ENCODE measurements around the gene CWC25.

The CWC25 gene

DNA sequence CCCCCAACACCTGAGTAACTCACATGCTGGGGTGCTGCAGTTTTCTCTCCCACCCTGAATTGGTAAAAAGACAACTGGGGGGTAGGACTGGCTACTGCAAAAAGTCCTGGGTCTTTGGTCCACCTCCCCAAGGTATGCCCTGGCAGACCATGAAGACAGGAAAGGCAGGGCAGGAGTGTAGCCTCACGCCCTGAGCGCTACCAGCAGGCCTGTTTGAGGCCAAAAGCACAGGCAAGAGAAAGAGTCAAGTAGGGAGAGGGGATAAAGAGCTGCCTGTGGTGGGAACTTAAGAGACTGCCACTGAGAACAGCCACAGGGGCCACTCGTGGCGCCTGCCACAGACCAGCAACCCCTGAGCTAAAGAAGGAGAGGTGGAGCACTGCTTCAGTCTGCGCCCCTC, 58.8 kb downstream of the CWC25 start:
- no peaks in the 10 kb centered on the region for H3K9me3 ChIP-seq (ENCODE audit: insufficient read depth, low read length, severe bottlenecking)
- peaks cover 32% of the 10 kb centered on the region for H4K20me1 ChIP-seq (ENCODE audit: insufficient read depth, low read length)
- no peak overlapping the region for H3K4me2 ChIP-seq (ENCODE audit: insufficient read depth, low read length)
- H3K79me2 ChIP-seq (ENCODE audit: insufficient read depth, low read length), result no peaks in the 10 kb centered on the region
- TF ChIP-seq, protein P1, sequence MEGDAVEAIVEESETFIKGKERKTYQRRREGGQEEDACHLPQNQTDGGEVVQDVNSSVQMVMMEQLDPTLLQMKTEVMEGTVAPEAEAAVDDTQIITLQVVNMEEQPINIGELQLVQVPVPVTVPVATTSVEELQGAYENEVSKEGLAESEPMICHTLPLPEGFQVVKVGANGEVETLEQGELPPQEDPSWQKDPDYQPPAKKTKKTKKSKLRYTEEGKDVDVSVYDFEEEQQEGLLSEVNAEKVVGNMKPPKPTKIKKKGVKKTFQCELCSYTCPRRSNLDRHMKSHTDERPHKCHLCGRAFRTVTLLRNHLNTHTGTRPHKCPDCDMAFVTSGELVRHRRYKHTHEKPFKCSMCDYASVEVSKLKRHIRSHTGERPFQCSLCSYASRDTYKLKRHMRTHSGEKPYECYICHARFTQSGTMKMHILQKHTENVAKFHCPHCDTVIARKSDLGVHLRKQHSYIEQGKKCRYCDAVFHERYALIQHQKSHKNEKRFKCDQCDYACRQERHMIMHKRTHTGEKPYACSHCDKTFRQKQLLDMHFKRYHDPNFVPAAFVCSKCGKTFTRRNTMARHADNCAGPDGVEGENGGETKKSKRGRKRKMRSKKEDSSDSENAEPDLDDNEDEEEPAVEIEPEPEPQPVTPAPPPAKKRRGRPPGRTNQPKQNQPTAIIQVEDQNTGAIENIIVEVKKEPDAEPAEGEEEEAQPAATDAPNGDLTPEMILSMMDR (IDR thresholded peaks at IDR 0.05; ENCODE audit: borderline replicate concordance, extremely low read depth, low read length, poor library complexity, severe bottlenecking), result no peak
- no peak for TF ChIP-seq EZH2 (IDR thresholded peaks at IDR 0.05; ENCODE audit: borderline replicate concordance, low read depth, low read length, severe bottlenecking)
- no peaks in the 10 kb centered on the region for H3K4me1 ChIP-seq (ENCODE audit: insufficient read depth, low read length)
- no peak overlapping the region for H3K27ac ChIP-seq (ENCODE audit: low read length)
- H3K27me3 ChIP-seq (ENCODE audit: insufficient read depth, low read length, poor library complexity), result no peaks in the 10 kb centered on the region
- H2AFZ ChIP-seq (ENCODE audit: low read depth, low read length), result no peak overlapping the region
- H3K4me3 ChIP-seq (ENCODE audit: low read depth in 1 of 2, low read length in 2 of 2), result no peak overlapping the region
- H3K36me3 ChIP-seq (ENCODE audit: insufficient read depth, low read length), result peaks cover 93% of the 10 kb centered on the region
- ATAC-seq (ENCODE audit: insufficient read depth, low read depth) (no peak), DNase-seq (no peak)
- H3K9ac ChIP-seq (ENCODE audit: low read depth, low read length), result no peak overlapping the region

DNA sequence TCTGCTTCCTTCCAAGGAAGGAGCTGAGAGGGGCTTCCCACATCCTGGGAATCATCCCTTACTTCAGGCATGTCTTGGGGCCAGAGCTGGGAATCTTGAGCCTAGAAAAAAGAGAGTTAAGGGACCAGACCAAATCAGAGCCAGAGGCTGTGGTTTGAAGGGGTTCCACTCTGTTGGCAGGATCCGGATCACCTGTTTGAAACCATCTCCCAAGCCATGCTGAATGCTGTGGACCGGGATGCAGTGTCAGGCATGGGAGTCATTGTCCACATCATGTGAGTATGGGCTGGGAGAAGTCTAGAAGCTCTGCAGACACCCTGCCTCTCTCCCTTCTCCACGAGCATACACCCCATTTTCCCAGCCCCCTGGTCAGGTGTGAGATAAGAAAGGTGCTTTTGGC, 62.9 kb downstream of the CWC25 start:
- Histone ChIP-seq H3K9me3 (ENCODE audit: insufficient read depth, low read length, severe bottlenecking) (no peaks in the 10 kb centered on the region), H3K27me3 (ENCODE audit: insufficient read depth, low read length, poor library complexity) (no peaks in the 10 kb centered on the region), H3K36me3 (ENCODE audit: insufficient read depth, low read length) (peaks cover 90% of the 10 kb centered on the region), H3K79me2 (ENCODE audit: insufficient read depth, low read length) (peaks cover 2% of the 10 kb centered on the region; the same call in 1 of the 2 replicates), H3K4me3 (ENCODE audit: low read depth in 1 of 2, low read length in 2 of 2) (no peak overlapping the region), H2AFZ (ENCODE audit: low read depth, low read length) (no peak overlapping the region), H3K27ac (ENCODE audit: low read length) (no peak overlapping the region), H3K4me1 (ENCODE audit: insufficient read depth, low read length) (no peaks in the 10 kb centered on the region; the same call in 1 of the 2 replicates), H3K4me2 (ENCODE audit: insufficient read depth, low read length) (no peak overlapping the region), H4K20me1 (ENCODE audit: insufficient read depth, low read length) (peaks cover 28% of the 10 kb centered on the region; the same call in 1 of the 2 replicates), H3K9ac (ENCODE audit: low read depth, low read length) (no peak overlapping the region)
- TF ChIP-seq, protein P1 (IDR thresholded peaks at IDR 0.05; ENCODE audit: borderline replicate concordance, extremely low read depth, low read length, poor library complexity, severe bottlenecking), result no peak
- TF ChIP-seq EZH2 (IDR thresholded peaks at IDR 0.05; ENCODE audit: borderline replicate concordance, low read depth, low read length, severe bottlenecking), result no peak
- DNase-seq (no peak), ATAC-seq (ENCODE audit: insufficient read depth, low read depth) (no peak)

DNA sequence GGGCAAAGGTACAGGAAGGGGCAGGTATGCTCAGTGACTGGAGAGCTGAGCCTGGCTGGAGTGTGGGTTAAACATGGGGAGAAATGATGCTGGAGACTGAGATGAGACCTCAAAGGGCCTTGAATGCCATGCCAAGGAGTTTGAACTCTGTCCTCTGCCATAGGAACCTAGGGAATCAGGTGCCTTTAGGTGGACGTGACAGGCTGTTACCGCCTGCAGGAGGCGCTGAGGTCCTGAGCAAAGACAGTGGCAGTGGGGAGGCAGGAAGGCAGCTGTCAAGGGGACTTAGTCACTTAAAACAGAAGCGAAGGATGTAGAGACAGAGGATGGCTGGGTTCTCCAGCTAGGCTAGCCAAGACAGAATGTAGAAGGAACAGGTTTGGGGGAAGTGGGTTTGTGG, 63.5 kb downstream of the CWC25 start:
- no peak for TF ChIP-seq EZH2 (IDR thresholded peaks at IDR 0.05; ENCODE audit: borderline replicate concordance, low read depth, low read length, severe bottlenecking)
- TF ChIP-seq, protein P1 (IDR thresholded peaks at IDR 0.05; ENCODE audit: borderline replicate concordance, extremely low read depth, low read length, poor library complexity, severe bottlenecking), result peak; percentile 63
- ATAC-seq (ENCODE audit: insufficient read depth, low read depth) (peak; percentile 69), DNase-seq (peak; percentile 53)

More for the DNA sequence above, 63.5 kb downstream of the CWC25 start:
- H3K9ac ChIP-seq (ENCODE audit: low read depth, low read length), result no peak overlapping the region
- no peak overlapping the region for H3K4me3 ChIP-seq (ENCODE audit: low read depth in 1 of 2, low read length in 2 of 2)
- no peak overlapping the region for H2AFZ ChIP-seq (ENCODE audit: low read depth, low read length)
- H4K20me1 ChIP-seq (ENCODE audit: insufficient read depth, low read length), result peaks cover 25% of the 10 kb centered on the region; the same call in 1 of the 2 replicates
- H3K79me2 ChIP-seq (ENCODE audit: insufficient read depth, low read length), result peaks cover 6% of the 10 kb centered on the region; the same call in 1 of the 2 replicates
- peaks cover 91% of the 10 kb centered on the region for H3K36me3 ChIP-seq (ENCODE audit: insufficient read depth, low read length)
- H3K9me3 ChIP-seq (ENCODE audit: insufficient read depth, low read length, severe bottlenecking), result no peaks in the 10 kb centered on the region
- H3K27me3 ChIP-seq (ENCODE audit: insufficient read depth, low read length, poor library complexity), result no peaks in the 10 kb centered on the region
- no peak overlapping the region for H3K4me2 ChIP-seq (ENCODE audit: insufficient read depth, low read length)
- no peaks in the 10 kb centered on the region; the same call in 1 of the 2 replicates for H3K4me1 ChIP-seq (ENCODE audit: insufficient read depth, low read length)
- no peak overlapping the region for H3K27ac ChIP-seq (ENCODE audit: low read length)
